Gastrocnemius medialis (tissue), 4 donors: ENCODE results near the gene CRAMP1.

ENCODE experiments used
- CTCF ChIP-seq, 5 experiments: fragments of 450-650 bp in 3 of 5; fragments of 200-600 bp in 2 of 5; sonication (generic) in 2 of 5; IDR thresholded peaks in 4 of 5; conservative IDR thresholded peaks in 1 of 5; 1 replicate in 4 of 5; 2 replicates in 1 of 5; pipeline ENCODE4 v1.5.1; 2016 to 2019; ENCODE audit warnings: antibody characterized with exemption in 5 of 5, mild to moderate bottlenecking in 3 of 5, moderate library complexity in 3 of 5
- POLR2A ChIP-seq, 2 donors: fragments of 450-650 bp; IDR thresholded peaks; one replicate each; pipeline ENCODE4 v1.6.1; 2017; ENCODE audit warnings: antibody characterized with exemption in 2 of 2, mild to moderate bottlenecking in 2 of 2, moderate library complexity in 2 of 2

- no peak for TF ChIP-seq CTCF (IDR thresholded peaks at IDR 0.05 in 4 of 5, conservative IDR thresholded peaks at IDR 0.05 in 1 of 5)
- no peak for TF ChIP-seq POLR2A (IDR thresholded peaks at IDR 0.05)
Observed at GRCh38 chr16:1630450-1631213, 18.5 kb downstream of the CRAMP1 start.
